Measurements from ENCODE around the gene CYP3A7. TPM values are rescaled to one million over a fixed set of nuclear protein-coding genes. Genes with fewer than 3 reads are reported as not detected.
A peak's percentile ranks its signal among the peaks of the same experiment; 100 is the strongest.

Gene CYP3A7
- total RNA-seq: not detected in 2 replicates

GRCh38 chr7:99734987-99735386 lies at the start of gene CYP3A7:
Gene CYP3A7, minus strand, starts transcription at chr7:99735196. Its CDS starts 103 bp downstream, at chr7:99735093.
- TF ChIP-seq CTCF (IDR thresholded peaks at IDR 0.05; ENCODE audit: insufficient read depth, low read length, severe bottlenecking): no peak
- no peak within 1 kb of the TSS for H3K4me3 ChIP-seq (ENCODE audit: low read depth, low read length)
- no peaks in the 10 kb centered on the region for H3K36me3 ChIP-seq (ENCODE audit: control insufficient read depth, insufficient read depth, low read length)
- FAIRE-seq: no peak
- no peaks in the 10 kb centered on the region for H3K27me3 ChIP-seq (ENCODE audit: control insufficient read depth, insufficient read depth, low read length)
- DNase-seq (ENCODE audit: low read depth): no peak

- Histone ChIP-seq H3K4me3 (ENCODE audit: low read depth, low read length) (no peak within 1 kb of the TSS), H3K36me3 (ENCODE audit: control insufficient read depth, insufficient read depth, low read length) (no peaks in the 10 kb centered on the region), H3K27me3 (ENCODE audit: control insufficient read depth, insufficient read depth, low read length) (no peaks in the 10 kb centered on the region)
- no peak for TF ChIP-seq CTCF (IDR thresholded peaks at IDR 0.05; ENCODE audit: insufficient read depth, low read length, severe bottlenecking)
- no peak for DNase-seq (ENCODE audit: low read depth)
- FAIRE-seq: peak; percentile 95
Observed at GRCh38 chr7:99784007-99784406, 49.0 kb upstream of the CYP3A7 start, which contains the start of gene CYP3A4. Gene CYP3A4, minus strand, starts transcription at chr7:99784184. Its CDS starts 103 bp downstream, at chr7:99784081.

- DNase-seq (ENCODE audit: low read depth): peak; percentile 27
- FAIRE-seq: peak; percentile 13
Observed at GRCh38 chr7:99782012-99782953, 47.3 kb upstream of the CYP3A7 start.

GRCh38 chr7:99780588-99780987 lies 45.6 kb upstream of the CYP3A7 start:
- DNase-seq (ENCODE audit: low read depth): no peak

More at GRCh38 chr7:99782012-99782953, 47.3 kb upstream of the CYP3A7 start:
- Histone ChIP-seq H3K36me3 (ENCODE audit: control insufficient read depth, insufficient read depth, low read length) (no peaks in the 10 kb centered on the region), H3K27me3 (ENCODE audit: control insufficient read depth, insufficient read depth, low read length) (no peaks in the 10 kb centered on the region), H3K4me3 (ENCODE audit: low read depth, low read length) (no peak overlapping the region)
- no peak for TF ChIP-seq CTCF (IDR thresholded peaks at IDR 0.05; ENCODE audit: insufficient read depth, low read length, severe bottlenecking)

GRCh38 chr7:99779949-99780348 lies 45.0 kb upstream of the CYP3A7 start:
- Histone ChIP-seq H3K36me3 (ENCODE audit: control insufficient read depth, insufficient read depth, low read length) (no peaks in the 10 kb centered on the region), H3K27me3 (ENCODE audit: control insufficient read depth, insufficient read depth, low read length) (no peaks in the 10 kb centered on the region)
- FAIRE-seq: no peak

More at GRCh38 chr7:99780588-99780987, 45.6 kb upstream of the CYP3A7 start:
- FAIRE-seq: no peak
- Histone ChIP-seq H3K27me3 (ENCODE audit: control insufficient read depth, insufficient read depth, low read length) (no peaks in the 10 kb centered on the region), H3K36me3 (ENCODE audit: control insufficient read depth, insufficient read depth, low read length) (no peaks in the 10 kb centered on the region), H3K4me3 (ENCODE audit: low read depth, low read length) (no peak overlapping the region)
- no peak for TF ChIP-seq CTCF (IDR thresholded peaks at IDR 0.05; ENCODE audit: insufficient read depth, low read length, severe bottlenecking)

More at GRCh38 chr7:99779949-99780348, 45.0 kb upstream of the CYP3A7 start:
- no peak for DNase-seq (ENCODE audit: low read depth)
- TF ChIP-seq CTCF (IDR thresholded peaks at IDR 0.05; ENCODE audit: insufficient read depth, low read length, severe bottlenecking): no peak
- no peak overlapping the region for H3K4me3 ChIP-seq (ENCODE audit: low read depth, low read length)
